ENCODE results near the gene USP34. TPM values are rescaled to one million over a fixed set of nuclear protein-coding genes. Genes with fewer than 3 reads are reported as not detected.

The USP34 gene
- total and polyA plus RNA-seq, 2 experiments from 2014 or later = 81.8 to 157 TPM

DNA sequence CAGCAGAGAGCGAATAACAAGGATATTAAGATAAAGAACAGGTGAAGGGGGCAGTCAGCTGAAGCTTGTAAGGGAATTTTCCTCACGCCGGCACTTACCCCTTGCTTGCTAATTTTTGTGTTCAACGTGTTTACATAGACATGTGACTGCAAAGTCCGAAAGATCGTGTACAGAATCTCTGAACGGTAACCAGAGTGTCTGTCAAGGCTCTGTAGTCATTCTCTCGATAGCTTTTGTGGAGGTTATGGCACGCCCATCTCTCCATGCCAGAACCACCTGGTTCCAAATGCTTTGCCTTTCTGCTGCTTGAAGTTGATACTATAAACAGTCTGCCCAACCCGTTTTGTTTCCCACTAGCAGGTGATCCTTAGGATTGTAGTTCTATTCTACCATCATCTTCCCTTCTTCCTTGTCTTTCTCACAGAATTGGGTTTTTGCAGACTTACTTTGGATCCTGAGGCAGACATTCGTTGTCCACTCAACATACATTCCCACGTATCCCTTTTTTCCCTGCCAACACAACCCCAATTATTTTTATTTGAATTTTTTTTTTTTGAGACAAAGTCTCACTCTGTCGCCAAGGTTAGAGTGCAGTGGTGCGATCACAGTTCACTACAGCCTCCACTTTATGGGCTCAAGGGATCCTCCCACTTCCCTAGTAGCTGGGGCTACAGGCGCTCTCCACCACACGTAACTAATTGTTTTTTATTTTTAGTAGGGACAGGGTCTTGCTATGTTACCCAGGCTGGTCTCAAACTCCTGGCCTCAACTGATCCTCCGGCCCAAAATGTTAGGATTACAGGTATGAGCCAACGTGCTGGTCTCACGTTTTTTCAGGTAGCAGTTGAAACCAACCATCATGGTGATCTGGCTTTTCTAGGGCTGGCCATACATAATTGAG lies 1.3 kb upstream of the USP34 start:
- 0 out of 2 replicates have a peak, but pooled peaks cover 12% of the 10 kb centered on the region for H3F3A ChIP-seq (replicated peaks; ENCODE audit: low read depth)
- H3K4me2 ChIP-seq = peak overlapping the region; percentile 87
- H3K36me3 Mint-ChIP-seq (ENCODE audit: low read depth) = peaks cover 51% of the 10 kb centered on the region
- TF ChIP-seq JUNB (IDR thresholded peaks at IDR 0.05; ENCODE audit: unreplicated experiment) (no peak), POLR2AphosphoS5 (IDR thresholded peaks at IDR 0.05; ENCODE audit: low read depth) (no peak), ZNF331 (CRISPR knock-in tag; IDR thresholded peaks at IDR 0.05; ENCODE audit: low read depth) (no peak), STAT1 (IDR thresholded peaks at IDR 0.05; ENCODE audit: unreplicated experiment) (no peak), REST (IDR thresholded peaks at IDR 0.05; ENCODE audit: unreplicated experiment) (no peak), NANOG (IDR thresholded peaks at IDR 0.05; ENCODE audit: borderline replicate concordance) (no peak), CREB1 (CRISPR knock-in tag; IDR thresholded peaks at IDR 0.05; ENCODE audit: low read depth) (no peak), EZH2 (IDR thresholded peaks at IDR 0.05; ENCODE audit: low read depth, unreplicated experiment) (no peak), ZNF114 (CRISPR knock-in tag; IDR thresholded peaks at IDR 0.05) (no peak), EZH2phosphoT487 (IDR thresholded peaks at IDR 0.05; ENCODE audit: unreplicated experiment) (no peak)
- TF ChIP-seq, protein P1, sequence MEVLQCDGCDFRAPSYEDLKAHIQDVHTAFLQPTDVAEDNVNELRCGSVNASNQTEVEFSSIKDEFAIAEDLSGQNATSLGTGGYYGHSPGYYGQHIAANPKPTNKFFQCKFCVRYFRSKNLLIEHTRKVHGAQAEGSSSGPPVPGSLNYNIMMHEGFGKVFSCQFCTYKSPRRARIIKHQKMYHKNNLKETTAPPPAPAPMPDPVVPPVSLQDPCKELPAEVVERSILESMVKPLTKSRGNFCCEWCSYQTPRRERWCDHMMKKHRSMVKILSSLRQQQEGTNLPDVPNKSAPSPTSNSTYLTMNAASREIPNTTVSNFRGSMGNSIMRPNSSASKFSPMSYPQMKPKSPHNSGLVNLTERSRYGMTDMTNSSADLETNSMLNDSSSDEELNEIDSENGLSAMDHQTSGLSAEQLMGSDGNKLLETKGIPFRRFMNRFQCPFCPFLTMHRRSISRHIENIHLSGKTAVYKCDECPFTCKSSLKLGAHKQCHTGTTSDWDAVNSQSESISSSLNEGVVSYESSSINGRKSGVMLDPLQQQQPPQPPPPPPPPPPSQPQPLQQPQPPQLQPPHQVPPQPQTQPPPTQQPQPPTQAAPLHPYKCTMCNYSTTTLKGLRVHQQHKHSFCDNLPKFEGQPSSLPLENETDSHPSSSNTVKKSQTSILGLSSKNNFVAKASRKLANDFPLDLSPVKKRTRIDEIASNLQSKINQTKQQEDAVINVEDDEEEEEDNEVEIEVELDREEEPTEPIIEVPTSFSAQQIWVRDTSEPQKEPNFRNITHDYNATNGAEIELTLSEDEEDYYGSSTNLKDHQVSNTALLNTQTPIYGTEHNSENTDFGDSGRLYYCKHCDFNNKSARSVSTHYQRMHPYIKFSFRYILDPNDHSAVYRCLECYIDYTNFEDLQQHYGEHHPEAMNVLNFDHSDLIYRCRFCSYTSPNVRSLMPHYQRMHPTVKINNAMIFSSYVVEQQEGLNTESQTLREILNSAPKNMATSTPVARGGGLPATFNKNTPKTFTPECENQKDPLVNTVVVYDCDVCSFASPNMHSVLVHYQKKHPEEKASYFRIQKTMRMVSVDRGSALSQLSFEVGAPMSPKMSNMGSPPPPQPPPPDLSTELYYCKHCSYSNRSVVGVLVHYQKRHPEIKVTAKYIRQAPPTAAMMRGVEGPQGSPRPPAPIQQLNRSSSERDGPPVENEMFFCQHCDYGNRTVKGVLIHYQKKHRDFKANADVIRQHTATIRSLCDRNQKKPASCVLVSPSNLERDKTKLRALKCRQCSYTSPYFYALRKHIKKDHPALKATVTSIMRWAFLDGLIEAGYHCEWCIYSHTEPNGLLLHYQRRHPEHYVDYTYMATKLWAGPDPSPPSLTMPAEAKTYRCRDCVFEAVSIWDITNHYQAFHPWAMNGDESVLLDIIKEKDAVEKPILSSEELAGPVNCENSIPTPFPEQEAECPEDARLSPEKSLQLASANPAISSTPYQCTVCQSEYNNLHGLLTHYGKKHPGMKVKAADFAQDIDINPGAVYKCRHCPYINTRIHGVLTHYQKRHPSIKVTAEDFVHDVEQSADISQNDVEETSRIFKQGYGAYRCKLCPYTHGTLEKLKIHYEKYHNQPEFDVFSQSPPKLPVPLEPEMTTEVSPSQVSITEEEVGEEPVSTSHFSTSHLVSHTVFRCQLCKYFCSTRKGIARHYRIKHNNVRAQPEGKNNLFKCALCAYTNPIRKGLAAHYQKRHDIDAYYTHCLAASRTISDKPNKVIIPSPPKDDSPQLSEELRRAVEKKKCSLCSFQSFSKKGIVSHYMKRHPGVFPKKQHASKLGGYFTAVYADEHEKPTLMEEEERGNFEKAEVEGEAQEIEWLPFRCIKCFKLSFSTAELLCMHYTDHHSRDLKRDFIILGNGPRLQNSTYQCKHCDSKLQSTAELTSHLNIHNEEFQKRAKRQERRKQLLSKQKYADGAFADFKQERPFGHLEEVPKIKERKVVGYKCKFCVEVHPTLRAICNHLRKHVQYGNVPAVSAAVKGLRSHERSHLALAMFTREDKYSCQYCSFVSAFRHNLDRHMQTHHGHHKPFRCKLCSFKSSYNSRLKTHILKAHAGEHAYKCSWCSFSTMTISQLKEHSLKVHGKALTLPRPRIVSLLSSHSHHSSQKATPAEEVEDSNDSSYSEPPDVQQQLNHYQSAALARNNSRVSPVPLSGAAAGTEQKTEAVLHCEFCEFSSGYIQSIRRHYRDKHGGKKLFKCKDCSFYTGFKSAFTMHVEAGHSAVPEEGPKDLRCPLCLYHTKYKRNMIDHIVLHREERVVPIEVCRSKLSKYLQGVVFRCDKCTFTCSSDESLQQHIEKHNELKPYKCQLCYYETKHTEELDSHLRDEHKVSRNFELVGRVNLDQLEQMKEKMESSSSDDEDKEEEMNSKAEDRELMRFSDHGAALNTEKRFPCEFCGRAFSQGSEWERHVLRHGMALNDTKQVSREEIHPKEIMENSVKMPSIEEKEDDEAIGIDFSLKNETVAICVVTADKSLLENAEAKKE (CRISPR knock-in tag; IDR thresholded peaks at IDR 0.05) = no peak
- TF ChIP-seq, protein P2, sequence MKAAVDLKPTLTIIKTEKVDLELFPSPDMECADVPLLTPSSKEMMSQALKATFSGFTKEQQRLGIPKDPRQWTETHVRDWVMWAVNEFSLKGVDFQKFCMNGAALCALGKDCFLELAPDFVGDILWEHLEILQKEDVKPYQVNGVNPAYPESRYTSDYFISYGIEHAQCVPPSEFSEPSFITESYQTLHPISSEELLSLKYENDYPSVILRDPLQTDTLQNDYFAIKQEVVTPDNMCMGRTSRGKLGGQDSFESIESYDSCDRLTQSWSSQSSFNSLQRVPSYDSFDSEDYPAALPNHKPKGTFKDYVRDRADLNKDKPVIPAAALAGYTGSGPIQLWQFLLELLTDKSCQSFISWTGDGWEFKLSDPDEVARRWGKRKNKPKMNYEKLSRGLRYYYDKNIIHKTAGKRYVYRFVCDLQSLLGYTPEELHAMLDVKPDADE (IDR thresholded peaks at IDR 0.05) = no peak
- peak overlapping the region; percentile 99 for H3K27ac ChIP-seq (ENCODE audit: low read depth)
- peak overlapping the region; percentile 78 for H3K27ac Mint-ChIP-seq
- H3K4me1 Mint-ChIP-seq = peaks cover 15% of the 10 kb centered on the region
- peak overlapping the region; percentile 95; the same call in 1 of the 2 replicates for H2AFZ ChIP-seq
- DNase-seq (ENCODE audit: low spot score) (peak; percentile 35), ATAC-seq (no peak)
- peaks cover 4% of the 10 kb centered on the region; the same call in 1 of the 2 replicates for H3K36me3 ChIP-seq (ENCODE audit: insufficient read depth)
- peaks cover 24% of the 10 kb centered on the region for H3K27me3 Mint-ChIP-seq (ENCODE audit: insufficient read depth, low read depth, poor library complexity)
- H3K9me3 Mint-ChIP-seq = peaks cover 9% of the 10 kb centered on the region; the same call in 1 of the 3 replicates
- peak overlapping the region; percentile 96 for H3K4me3 Mint-ChIP-seq
- no peaks in the 10 kb centered on the region for H3K27me3 ChIP-seq (ENCODE audit: insufficient read depth)
- peak overlapping the region; percentile 87 for H3K4me3 ChIP-seq
- peaks cover 10% of the 10 kb centered on the region for H4K20me1 ChIP-seq (replicated peaks; ENCODE audit: insufficient read depth)
- peaks cover 9% of the 10 kb centered on the region; the same call in 1 of the 2 replicates for H3K4me1 ChIP-seq (ENCODE audit: insufficient read depth)
- H3K79me2 ChIP-seq (replicated peaks; ENCODE audit: insufficient read depth) = peaks cover 42% of the 10 kb centered on the region
- H3K9me2 ChIP-seq (ENCODE audit: insufficient read depth) = no peaks in the 10 kb centered on the region
